Tibial nerve (tissue), 4 donors: Measurements from ENCODE around the gene PIM1. TPM values are rescaled to one million over a fixed set of nuclear protein-coding genes. Genes with fewer than 3 reads are reported as not detected.
"Not testable (repeated sequence)": the region's sequence is repeated elsewhere in the genome, so short reads cannot be mapped to it uniquely, and the experiment has no call there.

ENCODE experiments used
- DNase-seq, 2 donors: peaks; one replicate each; pipeline ENCODE4 v3.0.0-alpha.2; 2019; ENCODE audit warnings: low spot score in 2 of 2
- H3K27ac ChIP-seq, 4 donors: fragments of 200-600 bp; sonication (generic) in 3 of 4; one replicate each; pipeline ENCODE4 v1.5.1; 2017 to 2019; ENCODE audit warnings: mild to moderate bottlenecking in 1 of 4
- H3K27me3 ChIP-seq, 2 donors: fragments of 200-600 bp; sonication (generic) in 1 of 2; one replicate each; pipeline versions ENCODE4 v1.5.1 to v1.6.0; 2017 to 2019
- H3K36me3 ChIP-seq, 3 donors: fragments of 200-600 bp; sonication (generic); one replicate each; pipeline ENCODE4 v1.5.1; 2018 to 2019
- H3K4me1 ChIP-seq, 4 donors: fragments of 200-600 bp; sonication (generic) in 3 of 4; one replicate each; pipeline ENCODE4 v1.5.1; 2017 to 2019
- H3K4me3 ChIP-seq, 4 donors: fragments of 200-600 bp; sonication (generic) in 3 of 4; one replicate each; pipeline ENCODE4 v1.5.1; 2017 to 2019; ENCODE audit warnings: mild to moderate bottlenecking in 1 of 4, moderate library complexity in 1 of 4
- H3K9me3 ChIP-seq, 4 donors: fragments of 200-600 bp; sonication (generic) in 3 of 4; one replicate each; pipeline ENCODE4 v1.5.1; 2017 to 2019
- EP300 ChIP-seq, 2 donors: sonication (generic); formaldehyde crosslinking; IDR thresholded peaks; one replicate each; pipeline ENCODE4 v1.6.1; 2017; ENCODE audit warnings: antibody characterized with exemption in 2 of 2, mild to moderate bottlenecking in 1 of 2
- POLR2A ChIP-seq, 2 donors: fragments of 450-650 bp; IDR thresholded peaks; one replicate each; pipeline ENCODE4 v1.6.1; 2017; ENCODE audit warnings: antibody characterized with exemption in 2 of 2, mild to moderate bottlenecking in 2 of 2, moderate library complexity in 2 of 2
- WGBS, 2 donors: methylation state at CpG; one replicate each; pipeline ENCODE4 v1.1.5; 2018; 5-methylcytosine and 5-hydroxymethylcytosine counted together
- total RNA-seq, 4 donors: library from RNA; depleted of rRNA; stranded (reverse); fragments of >200 nt; gene quantifications; one replicate each; pipeline ENCODE4 v1.1.0, GENCODE V29; 2016
- TF ChIP-seq, protein P1 (sequence below), 5 experiments: fragments of 200-600 bp in 3 of 5; fragments of 450-650 bp in 2 of 5; sonication (generic) in 3 of 5; IDR thresholded peaks; one replicate each; pipeline ENCODE4 v1.5.1; 2016 to 2019; ENCODE audit warnings: antibody characterized with exemption in 5 of 5, mild to moderate bottlenecking in 3 of 5, moderate library complexity in 2 of 5

The PIM1 gene
- total RNA-seq, 4 donors from 2014 or later, result 2.8 to 22.8 (median 6.6) TPM

DNA sequence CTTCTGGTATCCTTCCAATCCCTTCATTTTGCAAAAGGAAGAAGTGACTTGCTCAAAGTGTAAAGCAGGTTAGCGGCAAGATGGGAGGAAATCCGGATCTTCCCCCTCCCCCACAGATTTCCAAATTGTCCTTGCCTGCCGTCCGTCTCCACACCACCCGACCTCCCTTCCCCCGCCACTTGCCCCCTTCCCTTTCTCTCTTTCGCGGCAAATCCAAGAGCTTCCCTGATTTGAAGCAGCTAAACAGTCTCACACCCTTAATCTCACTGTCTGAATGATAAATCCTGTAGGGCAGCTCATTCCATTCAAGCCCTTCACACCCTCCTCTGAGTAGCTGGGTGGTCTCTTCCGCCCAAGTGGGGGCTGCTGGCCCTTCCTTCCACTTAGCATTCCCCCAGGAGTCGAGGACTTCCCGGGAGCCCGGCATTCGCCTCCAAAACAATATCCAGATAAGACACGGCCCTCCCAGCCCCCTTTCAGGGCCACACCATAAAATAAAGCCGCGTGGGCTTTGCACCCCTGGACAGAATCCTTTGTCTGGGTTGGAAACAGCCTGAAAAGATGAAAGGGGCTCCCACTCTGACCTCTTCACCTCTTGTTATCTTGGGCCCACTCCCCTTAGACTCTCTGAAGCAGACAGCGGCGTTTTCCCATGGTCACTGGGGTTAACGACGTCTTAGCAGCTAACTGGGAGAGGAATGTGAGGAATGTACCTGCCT, 44.0 kb upstream of the PIM1 start:
- Histone ChIP-seq H3K36me3 (no peaks in the 10 kb centered on the region), H3K4me3 (peak overlapping the region in 1 of 4 donors; percentile 4), H3K27me3 (peaks cover 0 to 10% of the 10 kb centered on the region in 2 donors), H3K27ac (no peak overlapping the region), H3K4me1 (peaks cover 0 to 12% (median 4%) of the 10 kb centered on the region in 4 donors), H3K9me3 (no peaks in the 10 kb centered on the region)
- DNase-seq, result no peak
- 20 to 23% methylated on average over 20 of the region's 20 CpGs for WGBS, 2 donors
- TF ChIP-seq, protein P1, sequence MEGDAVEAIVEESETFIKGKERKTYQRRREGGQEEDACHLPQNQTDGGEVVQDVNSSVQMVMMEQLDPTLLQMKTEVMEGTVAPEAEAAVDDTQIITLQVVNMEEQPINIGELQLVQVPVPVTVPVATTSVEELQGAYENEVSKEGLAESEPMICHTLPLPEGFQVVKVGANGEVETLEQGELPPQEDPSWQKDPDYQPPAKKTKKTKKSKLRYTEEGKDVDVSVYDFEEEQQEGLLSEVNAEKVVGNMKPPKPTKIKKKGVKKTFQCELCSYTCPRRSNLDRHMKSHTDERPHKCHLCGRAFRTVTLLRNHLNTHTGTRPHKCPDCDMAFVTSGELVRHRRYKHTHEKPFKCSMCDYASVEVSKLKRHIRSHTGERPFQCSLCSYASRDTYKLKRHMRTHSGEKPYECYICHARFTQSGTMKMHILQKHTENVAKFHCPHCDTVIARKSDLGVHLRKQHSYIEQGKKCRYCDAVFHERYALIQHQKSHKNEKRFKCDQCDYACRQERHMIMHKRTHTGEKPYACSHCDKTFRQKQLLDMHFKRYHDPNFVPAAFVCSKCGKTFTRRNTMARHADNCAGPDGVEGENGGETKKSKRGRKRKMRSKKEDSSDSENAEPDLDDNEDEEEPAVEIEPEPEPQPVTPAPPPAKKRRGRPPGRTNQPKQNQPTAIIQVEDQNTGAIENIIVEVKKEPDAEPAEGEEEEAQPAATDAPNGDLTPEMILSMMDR (IDR thresholded peaks at IDR 0.05), result no peak
- no peak for TF ChIP-seq EP300 (IDR thresholded peaks at IDR 0.05)
- no peak for TF ChIP-seq POLR2A (IDR thresholded peaks at IDR 0.05)

DNA sequence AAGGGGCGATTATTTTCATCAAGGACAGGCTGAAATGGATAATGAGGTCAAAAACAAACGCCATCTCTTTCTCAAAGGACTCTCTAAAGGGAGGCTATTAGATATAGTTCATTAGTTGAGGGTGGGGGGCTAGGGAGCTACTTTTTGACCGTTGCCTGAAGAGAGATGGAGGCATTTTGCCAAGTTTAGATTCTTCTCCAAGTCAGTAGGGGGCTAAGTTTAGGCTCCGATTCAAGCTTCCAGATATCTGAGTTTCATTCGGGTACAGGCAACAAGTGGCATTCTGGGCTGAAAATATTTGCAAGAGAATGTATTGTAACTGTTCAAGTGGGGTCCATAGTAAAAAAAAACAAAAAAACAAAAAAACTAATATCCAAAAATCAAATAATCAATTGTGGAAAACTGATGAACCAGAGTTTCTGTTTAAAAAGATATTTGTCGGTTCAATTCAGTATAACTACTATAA, 43.4 kb upstream of the PIM1 start:
- TF ChIP-seq, protein P1 (IDR thresholded peaks at IDR 0.05), result no peak
- TF ChIP-seq POLR2A (IDR thresholded peaks at IDR 0.05), result no peak
- TF ChIP-seq EP300 (IDR thresholded peaks at IDR 0.05), result no peak
- WGBS, 2 donors, result 35 to 38% methylated on average over 6 of the region's 6 CpGs
- no peak overlapping the region for H3K27ac ChIP-seq

DNA sequence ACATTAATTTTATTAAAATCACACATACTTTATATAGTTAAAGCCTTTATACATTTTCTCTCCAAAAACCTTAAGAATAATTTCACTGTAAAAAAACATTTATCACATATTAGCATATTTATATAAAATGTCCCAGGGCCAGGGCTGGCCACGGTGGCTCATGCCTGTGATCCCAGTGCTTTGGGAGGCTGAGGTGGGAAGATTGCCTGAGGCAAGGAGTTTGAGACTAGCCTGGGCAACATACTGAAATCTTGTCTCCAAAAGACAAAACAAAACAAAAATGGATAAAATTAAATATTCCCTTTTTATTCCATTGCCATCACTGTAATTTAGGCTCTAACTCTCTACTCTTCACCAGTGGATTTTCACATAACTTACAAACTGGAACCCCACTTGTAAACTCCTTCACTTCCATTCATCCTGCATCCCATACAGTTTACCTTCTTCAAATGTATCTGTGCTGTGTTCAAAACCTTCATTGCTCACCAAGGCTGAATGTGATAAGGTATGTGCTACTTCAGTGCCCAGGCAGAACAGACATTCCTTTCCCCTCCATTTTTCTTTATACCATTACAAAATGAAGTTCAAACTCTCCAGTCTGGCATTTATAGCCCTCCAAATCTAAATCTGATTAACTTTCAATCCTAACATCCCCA, 42.9 kb upstream of the PIM1 start:
- no peaks in the 10 kb centered on the region for H3K9me3 ChIP-seq
- no peak overlapping the region for H3K4me3 ChIP-seq
- peaks cover 0 to 10% of the 10 kb centered on the region in 2 donors for H3K27me3 ChIP-seq
- H3K4me1 ChIP-seq, result peaks cover 0 to 22% (median 8%) of the 10 kb centered on the region in 4 donors
- no peak for DNase-seq
- no peaks in the 10 kb centered on the region for H3K36me3 ChIP-seq
- WGBS, 2 donors, result 73 to 80% methylated on average over 1 of the region's 1 CpG
- TF ChIP-seq POLR2A (IDR thresholded peaks at IDR 0.05), result no peak
- TF ChIP-seq EP300 (IDR thresholded peaks at IDR 0.05), result no peak
- TF ChIP-seq, protein P1 (IDR thresholded peaks at IDR 0.05), result no peak
- no peak overlapping the region for H3K27ac ChIP-seq

More for the DNA sequence above, 43.4 kb upstream of the PIM1 start:
- Histone ChIP-seq H3K9me3 (no peaks in the 10 kb centered on the region), H3K27me3 (peaks cover 0 to 10% of the 10 kb centered on the region in 2 donors), H3K4me1 (peaks cover 0 to 18% (median 7%) of the 10 kb centered on the region in 4 donors), H3K36me3 (no peaks in the 10 kb centered on the region), H3K4me3 (no peak overlapping the region)
- no peak for DNase-seq

DNA sequence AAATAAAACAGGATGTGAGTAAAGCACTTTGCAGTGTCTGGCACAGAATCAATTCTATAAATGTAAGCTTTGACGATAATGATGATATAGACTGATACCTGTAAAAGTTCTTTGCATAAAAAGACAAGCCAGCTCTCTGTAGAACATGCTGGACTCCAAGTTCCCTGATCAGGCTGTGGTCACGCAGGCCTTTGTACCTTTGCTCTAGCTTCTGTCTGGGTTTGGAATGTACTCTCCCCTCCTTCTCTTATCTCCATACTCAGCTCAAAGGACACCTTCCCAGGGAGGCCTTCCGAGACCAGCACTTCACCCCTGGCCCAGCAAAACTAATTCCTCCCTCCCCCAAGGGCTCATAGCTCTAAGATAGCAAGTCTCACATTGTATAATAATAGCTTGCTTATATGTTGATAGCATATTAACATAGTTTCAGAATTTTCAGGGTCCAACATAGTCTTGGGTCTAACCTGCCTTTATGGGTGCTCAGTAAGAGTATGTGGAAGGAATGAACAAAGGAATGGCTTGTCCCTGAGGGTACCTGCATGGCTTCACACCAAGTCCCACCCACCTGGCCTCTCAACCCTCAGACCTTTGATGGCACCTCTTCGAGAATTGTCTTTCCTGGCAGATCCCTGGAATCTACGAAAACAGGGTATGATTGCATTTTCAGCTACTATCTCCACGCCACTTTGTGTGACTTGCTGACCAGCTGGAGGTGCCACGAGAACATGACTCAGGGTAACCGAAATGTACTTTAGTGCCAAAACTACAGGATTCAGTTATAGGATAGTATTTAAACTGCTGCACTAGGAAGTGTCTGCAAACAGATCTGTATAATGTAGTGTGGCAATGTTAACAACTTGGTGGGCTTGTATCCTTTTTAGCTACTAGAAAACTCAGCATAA, 41.7 kb upstream of the PIM1 start:
- no peak overlapping the region for H3K27ac ChIP-seq
- no peak for DNase-seq
- TF ChIP-seq, protein P1 (IDR thresholded peaks at IDR 0.05), result no peak
- peaks cover 0 to 10% of the 10 kb centered on the region in 2 donors for H3K27me3 ChIP-seq
- no peaks in the 10 kb centered on the region for H3K9me3 ChIP-seq
- no peak overlapping the region for H3K4me3 ChIP-seq
- 82 to 91% methylated on average over 8 of the region's 8 CpGs for WGBS, 2 donors
- H3K4me1 ChIP-seq, result peaks cover 0 to 22% (median 8%) of the 10 kb centered on the region in 4 donors
- H3K36me3 ChIP-seq, result no peaks in the 10 kb centered on the region

DNA sequence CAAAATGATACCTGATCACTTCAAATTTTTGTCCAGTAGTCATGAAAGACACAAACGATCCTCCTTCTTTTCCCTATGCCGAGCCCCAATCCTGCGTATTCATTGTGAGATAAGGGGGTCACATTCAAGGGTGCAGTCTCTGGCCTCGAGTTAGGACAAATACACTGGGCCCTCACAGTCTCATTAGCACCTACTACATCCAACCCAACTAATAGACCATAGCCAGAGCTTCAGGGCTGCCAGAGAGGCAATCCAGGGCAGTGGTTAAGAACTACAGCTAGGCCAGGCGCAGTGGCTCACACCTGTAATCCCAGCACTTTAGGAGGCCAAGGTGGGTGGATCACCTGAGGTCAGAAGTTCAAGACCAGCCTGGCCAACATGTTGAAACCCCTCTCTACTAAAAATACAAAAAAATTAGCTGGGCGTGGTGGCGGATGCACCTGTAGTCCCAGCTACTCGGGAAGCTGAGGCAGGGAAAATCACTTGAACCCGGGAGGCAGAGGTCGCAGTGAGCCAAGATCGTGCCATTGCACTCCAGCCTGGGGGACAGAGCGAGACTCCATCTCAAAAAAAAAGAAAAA, 41.0 kb upstream of the PIM1 start:
- not testable (repeated sequence) for H3K27me3 ChIP-seq, H3K9me3 ChIP-seq, H3K4me3 ChIP-seq, DNase-seq, H3K27ac ChIP-seq, H3K36me3 ChIP-seq
- H3K4me1 ChIP-seq, result peaks cover 0 to 22% (median 8%) of the 10 kb centered on the region in 4 donors
- WGBS, 2 donors, result 92 to 95% methylated on average over 12 of the region's 12 CpGs
